ENCODE data around the gene HOXB8. TPM values are rescaled to one million over a fixed set of nuclear protein-coding genes. Genes with fewer than 3 reads are reported as not detected.

HOXB8 gene
- total RNA-seq, 6 donors from 2014 or later: 0.23 to 0.27 TPM; not detected in 4

DNA sequence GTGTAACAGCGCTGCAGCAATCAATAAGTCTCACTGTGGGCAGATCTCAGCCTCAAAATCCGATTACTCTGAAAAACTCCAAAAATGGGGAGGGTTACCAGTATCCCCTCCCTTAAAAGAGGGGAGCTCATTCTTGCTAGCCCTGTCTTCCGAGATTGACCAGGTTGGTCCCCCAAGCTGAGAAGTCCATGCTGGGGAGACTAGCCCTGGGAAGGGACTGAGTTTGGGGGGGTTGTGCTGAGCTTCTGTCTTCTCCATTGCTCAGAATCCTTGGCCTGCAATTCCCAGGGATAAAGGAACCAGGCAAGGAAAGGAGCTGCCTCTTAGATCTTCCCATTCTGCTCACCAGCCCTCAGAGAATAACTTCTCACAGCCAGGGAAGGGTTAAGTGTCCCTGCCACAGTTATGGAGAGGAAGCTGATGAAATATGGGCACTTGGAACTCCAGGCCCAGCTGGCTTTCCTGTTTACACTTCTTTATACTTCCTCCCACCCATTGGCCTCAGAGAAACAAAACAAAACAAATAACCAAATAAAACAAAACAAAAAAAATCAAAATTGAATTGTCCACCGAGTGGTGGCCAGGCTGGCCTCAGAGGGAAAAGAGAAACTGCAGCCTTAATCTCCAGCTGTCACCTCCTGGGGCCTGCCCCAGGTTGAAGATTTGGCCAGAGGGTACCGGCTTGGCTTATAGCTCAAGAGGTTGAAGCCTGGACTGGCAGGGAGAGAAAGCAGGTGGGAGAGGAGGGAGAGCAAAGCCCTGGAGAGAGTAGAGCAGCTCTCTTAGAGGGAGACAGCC lies 27.6 kb downstream of the HOXB8 start:
- Histone ChIP-seq H3K27me3 (peaks cover 0 to 45% (median 20%) of the 10 kb centered on the region in 4 donors), H3K9me3 (no peaks in the 10 kb centered on the region), H3K27ac (peak overlapping the region; percentile 66 to 90 (median 90)), H3K4me3 (peak overlapping the region in 2 of 4 donors; percentile 54 to 61), H3K36me3 (no peaks in the 10 kb centered on the region), H3K4me1 (peaks cover 25 to 46% (median 31%) of the 10 kb centered on the region in 4 donors)
- no peak for DNase-seq
- WGBS, 2 donors: 23 to 24% methylated on average over 4 to 5 of the region's 5 CpGs
- TF ChIP-seq EP300 (IDR thresholded peaks at IDR 0.05) (no peak), POLR2AphosphoS5 (IDR thresholded peaks at IDR 0.05) (peak; percentile 32 to 33)
- no peak for ATAC-seq (ENCODE audit: low FRiP score in 2 of 2)

DNA sequence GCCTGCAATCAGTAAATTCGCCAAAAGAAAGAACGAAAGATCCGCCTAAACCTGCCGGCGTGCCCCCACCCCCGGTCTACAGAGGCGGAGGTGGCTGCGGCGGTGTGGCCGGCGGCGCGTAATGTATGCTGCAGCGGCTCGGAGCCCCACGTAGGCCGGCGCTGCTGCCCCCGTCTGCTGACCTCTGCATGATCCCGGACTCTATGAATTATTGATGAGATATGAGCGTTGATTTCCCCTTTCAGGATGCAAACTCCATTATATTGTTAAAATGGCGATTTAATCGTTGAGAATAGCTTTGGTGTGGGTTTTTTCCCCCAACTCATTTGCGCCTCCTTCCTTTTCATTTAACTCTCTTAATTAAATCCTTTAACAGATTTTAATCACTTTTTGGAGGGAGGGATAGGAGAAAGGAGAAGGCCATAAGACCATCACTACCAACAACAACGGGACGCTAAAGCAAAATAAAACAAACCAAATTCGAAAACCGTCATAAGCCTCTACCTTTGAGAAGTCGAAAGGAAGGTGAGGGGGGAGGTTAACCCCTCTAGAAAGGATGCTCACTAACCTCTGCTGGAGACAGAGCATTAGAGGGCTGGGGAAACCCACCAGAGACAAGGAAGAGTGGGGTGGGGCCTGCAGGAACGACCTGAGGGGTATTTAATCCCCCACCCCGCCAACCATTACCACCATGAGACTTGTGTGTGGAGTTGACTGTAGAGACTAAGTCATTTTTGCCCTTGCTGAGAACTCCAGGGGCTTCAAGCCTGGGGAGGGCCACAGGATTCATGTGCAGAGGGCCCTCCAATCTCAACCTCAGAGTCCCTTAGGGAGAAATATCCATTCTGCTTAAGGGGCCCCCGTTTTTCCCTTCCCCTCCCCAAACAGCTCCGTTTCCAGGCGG lies 28.5 kb downstream of the HOXB8 start:
- Histone ChIP-seq H3K9me3 (no peaks in the 10 kb centered on the region), H3K36me3 (no peaks in the 10 kb centered on the region), H3K4me3 (peak overlapping the region in 3 of 4 donors; percentile 48 to 61 (median 54)), H3K27me3 (peaks cover 0 to 49% (median 21%) of the 10 kb centered on the region in 4 donors), H3K4me1 (peaks cover 31 to 47% (median 35%) of the 10 kb centered on the region in 4 donors), H3K27ac (peak overlapping the region; percentile 66 to 90 (median 90))
- DNase-seq (peak in 1 of 2 donors; percentile 87), ATAC-seq (ENCODE audit: low FRiP score in 2 of 2) (peak in 1 of 2 donors; percentile 43)
- WGBS, 2 donors: 13 to 18% methylated on average over 23 to 34 of the region's 34 CpGs
- no peak for TF ChIP-seq POLR2AphosphoS5 (IDR thresholded peaks at IDR 0.05)
- TF ChIP-seq POLR2A (IDR thresholded peaks at IDR 0.05): no peak
- no peak for TF ChIP-seq EP300 (IDR thresholded peaks at IDR 0.05)
- TF ChIP-seq, protein P1, sequence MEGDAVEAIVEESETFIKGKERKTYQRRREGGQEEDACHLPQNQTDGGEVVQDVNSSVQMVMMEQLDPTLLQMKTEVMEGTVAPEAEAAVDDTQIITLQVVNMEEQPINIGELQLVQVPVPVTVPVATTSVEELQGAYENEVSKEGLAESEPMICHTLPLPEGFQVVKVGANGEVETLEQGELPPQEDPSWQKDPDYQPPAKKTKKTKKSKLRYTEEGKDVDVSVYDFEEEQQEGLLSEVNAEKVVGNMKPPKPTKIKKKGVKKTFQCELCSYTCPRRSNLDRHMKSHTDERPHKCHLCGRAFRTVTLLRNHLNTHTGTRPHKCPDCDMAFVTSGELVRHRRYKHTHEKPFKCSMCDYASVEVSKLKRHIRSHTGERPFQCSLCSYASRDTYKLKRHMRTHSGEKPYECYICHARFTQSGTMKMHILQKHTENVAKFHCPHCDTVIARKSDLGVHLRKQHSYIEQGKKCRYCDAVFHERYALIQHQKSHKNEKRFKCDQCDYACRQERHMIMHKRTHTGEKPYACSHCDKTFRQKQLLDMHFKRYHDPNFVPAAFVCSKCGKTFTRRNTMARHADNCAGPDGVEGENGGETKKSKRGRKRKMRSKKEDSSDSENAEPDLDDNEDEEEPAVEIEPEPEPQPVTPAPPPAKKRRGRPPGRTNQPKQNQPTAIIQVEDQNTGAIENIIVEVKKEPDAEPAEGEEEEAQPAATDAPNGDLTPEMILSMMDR (IDR thresholded peaks at IDR 0.05): no peak

GRCh38 chr17:48584223-48584741 lies 30.8 kb downstream of the HOXB8 start:
- no peak for DNase-seq
- H3K27me3 ChIP-seq: peaks cover 0 to 64% (median 35%) of the 10 kb centered on the region in 4 donors
- peak in 1 of 2 donors; percentile 34 for ATAC-seq (ENCODE audit: low FRiP score in 2 of 2)
- peaks cover 32 to 52% (median 35%) of the 10 kb centered on the region in 4 donors for H3K4me1 ChIP-seq
- no peaks in the 10 kb centered on the region for H3K36me3 ChIP-seq
- no peak overlapping the region for H3K4me3 ChIP-seq
- 38 to 46% methylated on average over 2 of the region's 2 CpGs for WGBS, 2 donors
- no peaks in the 10 kb centered on the region for H3K9me3 ChIP-seq
- TF ChIP-seq, protein P1 (IDR thresholded peaks at IDR 0.05): no peak
- TF ChIP-seq EP300 (IDR thresholded peaks at IDR 0.05) (no peak), POLR2AphosphoS5 (IDR thresholded peaks at IDR 0.05) (no peak), POLR2A (IDR thresholded peaks at IDR 0.05) (no peak)
- H3K27ac ChIP-seq: peak overlapping the region in 3 of 4 donors; percentile 89 to 90 (median 90)

DNA sequence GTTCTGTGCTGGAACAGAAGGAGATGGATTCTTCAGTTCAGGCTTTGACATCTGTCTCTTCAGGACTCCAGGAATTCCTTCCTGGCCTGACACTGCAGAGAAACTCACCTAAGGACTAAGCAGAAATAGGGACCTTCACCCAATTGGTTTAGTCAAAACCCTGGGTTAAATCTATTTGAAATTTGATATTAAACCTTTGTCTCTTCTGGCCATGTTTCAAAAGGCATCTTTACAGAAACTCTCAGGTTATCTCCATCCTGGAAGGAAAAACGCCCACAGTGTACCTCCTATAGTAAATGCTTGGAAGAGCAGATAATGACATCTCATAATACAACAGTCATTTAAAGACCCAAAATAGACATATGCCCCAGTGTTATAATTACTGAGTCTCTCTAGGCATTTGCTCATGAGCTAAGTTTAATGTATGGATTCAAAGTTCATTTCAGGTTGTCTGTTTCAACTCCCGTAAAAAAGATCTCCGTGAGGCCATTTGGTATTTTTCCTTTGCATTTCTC lies 31.3 kb downstream of the HOXB8 start:
- Histone ChIP-seq H3K27ac (peak overlapping the region in 3 of 4 donors; percentile 89 to 94 (median 90)), H3K4me1 (peaks cover 32 to 52% (median 35%) of the 10 kb centered on the region in 4 donors), H3K4me3 (no peak overlapping the region), H3K36me3 (no peaks in the 10 kb centered on the region), H3K27me3 (peaks cover 0 to 68% (median 37%) of the 10 kb centered on the region in 4 donors), H3K9me3 (no peaks in the 10 kb centered on the region)
- ATAC-seq (ENCODE audit: low FRiP score in 2 of 2) (no peak), DNase-seq (no peak)
- TF ChIP-seq POLR2AphosphoS5 (IDR thresholded peaks at IDR 0.05) (no peak), EP300 (IDR thresholded peaks at IDR 0.05) (no peak), POLR2A (IDR thresholded peaks at IDR 0.05) (no peak)
- TF ChIP-seq, protein P1 (IDR thresholded peaks at IDR 0.05): no peak
- WGBS, 2 donors: 60 to 67% methylated on average over 3 of the region's 3 CpGs

Data from upper lobe of left lung (tissue), 6 donors.